GM23338 (cell line): ENCODE results near the gene FDXR. TPM values are rescaled to one million over a fixed set of nuclear protein-coding genes. Genes with fewer than 3 reads are reported as not detected.

Source experiments
- ATAC-seq: fragments of 200-7000 bp; cut with Tn5 transposase; 3 replicates; pipeline ENCODE4 v1.9.1; 2020
- DNase-seq: peaks from one replicate; pipeline ENCODE4 v3.0.0-alpha.2; 2015; ENCODE audit warnings: low spot score
- H2AFZ ChIP-seq: fragments of 200-600 bp; sonication (generic); 2 replicates; pipeline ENCODE4 v1.8.0; 2016; ENCODE audit warnings: antibody characterized with exemption, mild to moderate bottlenecking, moderate library complexity
- H3F3A ChIP-seq: fragments of 200-600 bp; sonication (generic); replicated peaks from 2 replicates; pipeline ENCODE4 v1.8.0; 2017; ENCODE audit warnings: antibody characterized with exemption, mixed run types, low read depth
- H3K27ac ChIP-seq: fragments of 200-600 bp; sonication (generic); 2 replicates; pipeline ENCODE4 v1.6.1; 2016; ENCODE audit warnings: low read depth
- H3K27me3 ChIP-seq: fragments of 200-600 bp; sonication (generic); 2 replicates; pipeline ENCODE4 v1.8.0; 2016; ENCODE audit warnings: mild to moderate bottlenecking, mixed run types, moderate library complexity; ENCODE audit not compliant: insufficient read depth
- H3K36me3 ChIP-seq: fragments of 200-600 bp; sonication (generic); 2 replicates; pipeline ENCODE4 v1.8.0; 2016; ENCODE audit warnings: mild to moderate bottlenecking; ENCODE audit not compliant: insufficient read depth
- H3K4me1 ChIP-seq: fragments of 200-600 bp; sonication (generic); 2 replicates; pipeline ENCODE4 v1.8.0; 2016; ENCODE audit warnings: mild to moderate bottlenecking, moderate library complexity; ENCODE audit not compliant: insufficient read depth
- H3K4me2 ChIP-seq: fragments of 200-600 bp; sonication (generic); 2 replicates; pipeline ENCODE4 v1.7.1; 2017; ENCODE audit warnings: mixed run types
- H3K4me3 ChIP-seq: fragments of 200-600 bp; sonication (generic); 2 replicates; pipeline ENCODE4 v1.6.1; 2016; ENCODE audit warnings: mixed run types
- H3K79me2 ChIP-seq: fragments of 200-600 bp; sonication (generic); replicated peaks from 2 replicates; pipeline ENCODE4 v1.8.0; 2017; ENCODE audit warnings: mild to moderate bottlenecking; ENCODE audit not compliant: insufficient read depth
- H3K9me2 ChIP-seq: fragments of 200-600 bp; sonication (generic); 2 replicates; pipeline ENCODE4 v1.8.0; 2017; ENCODE audit not compliant: insufficient read depth
- H4K20me1 ChIP-seq: fragments of 200-600 bp; sonication (generic); replicated peaks from 2 replicates; pipeline ENCODE4 v1.8.0; 2017; ENCODE audit warnings: mild to moderate bottlenecking; ENCODE audit not compliant: insufficient read depth
- H3K27ac Mint-ChIP-seq: 2 replicates; pipeline ENCODE4 v1.8.0; 2020; ENCODE audit warnings: inconsistent platforms, mild to moderate bottlenecking, moderate library complexity, mixed read lengths
- H3K27me3 Mint-ChIP-seq: 3 replicates; pipeline ENCODE4 v1.8.0; 2022; ENCODE audit warnings: low read depth, mild to moderate bottlenecking, moderate library complexity, mixed read lengths, inconsistent platforms; ENCODE audit not compliant: insufficient read depth, poor library complexity
- H3K36me3 Mint-ChIP-seq: 3 replicates; pipeline ENCODE4 v1.8.0; 2021; ENCODE audit warnings: low read depth, mild to moderate bottlenecking, inconsistent platforms, moderate library complexity, mixed read lengths
- H3K4me1 Mint-ChIP-seq: 3 replicates; pipeline ENCODE4 v1.8.0; 2020; ENCODE audit warnings: mild to moderate bottlenecking, inconsistent platforms, mixed read lengths
- H3K4me3 Mint-ChIP-seq: 3 replicates; pipeline ENCODE4 v1.8.0; 2021; ENCODE audit warnings: moderate library complexity, mild to moderate bottlenecking, inconsistent platforms, mixed read lengths
- H3K9me3 Mint-ChIP-seq: 3 replicates; pipeline ENCODE4 v1.8.0; 2020; ENCODE audit warnings: moderate library complexity, mild to moderate bottlenecking, inconsistent platforms, mixed read lengths
- EZH2 ChIP-seq: fragments of 200-600 bp; sonication (generic); IDR thresholded peaks from one replicate; pipeline ENCODE4 v1.8.0; 2017; ENCODE audit warnings: antibody characterized with exemption, mild to moderate bottlenecking, low read depth; ENCODE audit not compliant: unreplicated experiment
- EZH2phosphoT487 ChIP-seq: fragments of 200-600 bp; sonication (generic); IDR thresholded peaks from one replicate; pipeline ENCODE4 v1.8.1; 2018; ENCODE audit warnings: antibody characterized with exemption; ENCODE audit not compliant: unreplicated experiment
- NANOG ChIP-seq: IDR thresholded peaks from 2 replicates; pipeline ENCODE4 v1.6.1; 2016; ENCODE audit warnings: antibody characterized with exemption, borderline replicate concordance
- POLR2AphosphoS5 ChIP-seq: IDR thresholded peaks from 2 replicates; pipeline ENCODE4 v1.6.1; 2016; ENCODE audit warnings: antibody characterized with exemption, low read depth
- STAT1 ChIP-seq: IDR thresholded peaks from one replicate; pipeline ENCODE4 v1.6.1; 2016; ENCODE audit warnings: antibody characterized with exemption; ENCODE audit not compliant: unreplicated experiment
- ZNF114 ChIP-seq: fragments of 250-450 bp; sonication (Bioruptor Pico); IDR thresholded peaks from 2 replicates; pipeline ENCODE4 v1.5.0; 2020; ENCODE audit warnings: mild to moderate bottlenecking, moderate library complexity
- ZNF331 ChIP-seq: fragments of 250-450 bp; sonication (Bioruptor Pico); IDR thresholded peaks from 2 replicates; pipeline ENCODE4 v1.5.0; 2020; ENCODE audit warnings: low read depth, mild to moderate bottlenecking, moderate library complexity
- polyA plus RNA-seq: library from polyadenylated mRNA; unstranded; fragments of >200 nt; fragmentation: Nextera tagmentation; extraction: Ambion mirVana; gene quantifications from 2 replicates; pipeline ENCODE4 v1.2.1, GENCODE V29; 2016
- total RNA-seq: library from RNA; depleted of rRNA; stranded (reverse); fragments of >200 nt; shearing (Covaris generic); gene quantifications from 2 replicates; pipeline ENCODE4 v1.2.3, GENCODE V29; 2014
- TF ChIP-seq, protein P1 (sequence below): fragments of 250-450 bp; sonication (Bioruptor Pico); IDR thresholded peaks from 2 replicates; pipeline ENCODE4 v1.5.0; 2020; ENCODE audit warnings: mild to moderate bottlenecking, moderate library complexity
- TF ChIP-seq, protein P2 (sequence below): IDR thresholded peaks from 2 replicates; pipeline ENCODE4 v1.6.1; 2016; ENCODE audit warnings: antibody characterized with exemption

The FDXR gene
- total and polyA plus RNA-seq, 2 experiments from 2014 or later = 21.7 to 33.1 TPM

DNA sequence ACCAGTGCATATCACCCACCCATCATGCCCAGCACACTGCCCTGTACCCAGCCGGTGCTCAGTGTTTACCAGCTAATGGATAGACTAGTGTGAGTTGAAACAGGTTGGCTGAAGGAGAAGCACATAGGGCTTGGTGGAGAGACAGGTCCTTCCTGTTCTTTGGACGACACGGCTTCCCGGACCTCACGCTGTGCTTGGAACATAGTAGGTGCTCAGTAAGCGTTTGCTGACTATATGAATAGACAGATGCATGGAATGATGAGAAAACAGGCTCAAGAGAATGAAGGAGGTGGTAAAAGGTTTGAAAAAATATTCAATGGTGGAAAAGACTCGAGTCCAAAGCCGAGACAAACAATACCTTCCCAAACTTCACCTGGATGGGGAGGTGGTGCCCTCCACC lies 27.4 kb upstream of the FDXR start (continued):
- TF ChIP-seq, protein P1, sequence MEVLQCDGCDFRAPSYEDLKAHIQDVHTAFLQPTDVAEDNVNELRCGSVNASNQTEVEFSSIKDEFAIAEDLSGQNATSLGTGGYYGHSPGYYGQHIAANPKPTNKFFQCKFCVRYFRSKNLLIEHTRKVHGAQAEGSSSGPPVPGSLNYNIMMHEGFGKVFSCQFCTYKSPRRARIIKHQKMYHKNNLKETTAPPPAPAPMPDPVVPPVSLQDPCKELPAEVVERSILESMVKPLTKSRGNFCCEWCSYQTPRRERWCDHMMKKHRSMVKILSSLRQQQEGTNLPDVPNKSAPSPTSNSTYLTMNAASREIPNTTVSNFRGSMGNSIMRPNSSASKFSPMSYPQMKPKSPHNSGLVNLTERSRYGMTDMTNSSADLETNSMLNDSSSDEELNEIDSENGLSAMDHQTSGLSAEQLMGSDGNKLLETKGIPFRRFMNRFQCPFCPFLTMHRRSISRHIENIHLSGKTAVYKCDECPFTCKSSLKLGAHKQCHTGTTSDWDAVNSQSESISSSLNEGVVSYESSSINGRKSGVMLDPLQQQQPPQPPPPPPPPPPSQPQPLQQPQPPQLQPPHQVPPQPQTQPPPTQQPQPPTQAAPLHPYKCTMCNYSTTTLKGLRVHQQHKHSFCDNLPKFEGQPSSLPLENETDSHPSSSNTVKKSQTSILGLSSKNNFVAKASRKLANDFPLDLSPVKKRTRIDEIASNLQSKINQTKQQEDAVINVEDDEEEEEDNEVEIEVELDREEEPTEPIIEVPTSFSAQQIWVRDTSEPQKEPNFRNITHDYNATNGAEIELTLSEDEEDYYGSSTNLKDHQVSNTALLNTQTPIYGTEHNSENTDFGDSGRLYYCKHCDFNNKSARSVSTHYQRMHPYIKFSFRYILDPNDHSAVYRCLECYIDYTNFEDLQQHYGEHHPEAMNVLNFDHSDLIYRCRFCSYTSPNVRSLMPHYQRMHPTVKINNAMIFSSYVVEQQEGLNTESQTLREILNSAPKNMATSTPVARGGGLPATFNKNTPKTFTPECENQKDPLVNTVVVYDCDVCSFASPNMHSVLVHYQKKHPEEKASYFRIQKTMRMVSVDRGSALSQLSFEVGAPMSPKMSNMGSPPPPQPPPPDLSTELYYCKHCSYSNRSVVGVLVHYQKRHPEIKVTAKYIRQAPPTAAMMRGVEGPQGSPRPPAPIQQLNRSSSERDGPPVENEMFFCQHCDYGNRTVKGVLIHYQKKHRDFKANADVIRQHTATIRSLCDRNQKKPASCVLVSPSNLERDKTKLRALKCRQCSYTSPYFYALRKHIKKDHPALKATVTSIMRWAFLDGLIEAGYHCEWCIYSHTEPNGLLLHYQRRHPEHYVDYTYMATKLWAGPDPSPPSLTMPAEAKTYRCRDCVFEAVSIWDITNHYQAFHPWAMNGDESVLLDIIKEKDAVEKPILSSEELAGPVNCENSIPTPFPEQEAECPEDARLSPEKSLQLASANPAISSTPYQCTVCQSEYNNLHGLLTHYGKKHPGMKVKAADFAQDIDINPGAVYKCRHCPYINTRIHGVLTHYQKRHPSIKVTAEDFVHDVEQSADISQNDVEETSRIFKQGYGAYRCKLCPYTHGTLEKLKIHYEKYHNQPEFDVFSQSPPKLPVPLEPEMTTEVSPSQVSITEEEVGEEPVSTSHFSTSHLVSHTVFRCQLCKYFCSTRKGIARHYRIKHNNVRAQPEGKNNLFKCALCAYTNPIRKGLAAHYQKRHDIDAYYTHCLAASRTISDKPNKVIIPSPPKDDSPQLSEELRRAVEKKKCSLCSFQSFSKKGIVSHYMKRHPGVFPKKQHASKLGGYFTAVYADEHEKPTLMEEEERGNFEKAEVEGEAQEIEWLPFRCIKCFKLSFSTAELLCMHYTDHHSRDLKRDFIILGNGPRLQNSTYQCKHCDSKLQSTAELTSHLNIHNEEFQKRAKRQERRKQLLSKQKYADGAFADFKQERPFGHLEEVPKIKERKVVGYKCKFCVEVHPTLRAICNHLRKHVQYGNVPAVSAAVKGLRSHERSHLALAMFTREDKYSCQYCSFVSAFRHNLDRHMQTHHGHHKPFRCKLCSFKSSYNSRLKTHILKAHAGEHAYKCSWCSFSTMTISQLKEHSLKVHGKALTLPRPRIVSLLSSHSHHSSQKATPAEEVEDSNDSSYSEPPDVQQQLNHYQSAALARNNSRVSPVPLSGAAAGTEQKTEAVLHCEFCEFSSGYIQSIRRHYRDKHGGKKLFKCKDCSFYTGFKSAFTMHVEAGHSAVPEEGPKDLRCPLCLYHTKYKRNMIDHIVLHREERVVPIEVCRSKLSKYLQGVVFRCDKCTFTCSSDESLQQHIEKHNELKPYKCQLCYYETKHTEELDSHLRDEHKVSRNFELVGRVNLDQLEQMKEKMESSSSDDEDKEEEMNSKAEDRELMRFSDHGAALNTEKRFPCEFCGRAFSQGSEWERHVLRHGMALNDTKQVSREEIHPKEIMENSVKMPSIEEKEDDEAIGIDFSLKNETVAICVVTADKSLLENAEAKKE = no peak
- TF ChIP-seq ZNF114 (no peak), NANOG (no peak), POLR2AphosphoS5 (no peak), EZH2phosphoT487 (no peak), ZNF331 (CRISPR knock-in tag) (no peak)

DNA sequence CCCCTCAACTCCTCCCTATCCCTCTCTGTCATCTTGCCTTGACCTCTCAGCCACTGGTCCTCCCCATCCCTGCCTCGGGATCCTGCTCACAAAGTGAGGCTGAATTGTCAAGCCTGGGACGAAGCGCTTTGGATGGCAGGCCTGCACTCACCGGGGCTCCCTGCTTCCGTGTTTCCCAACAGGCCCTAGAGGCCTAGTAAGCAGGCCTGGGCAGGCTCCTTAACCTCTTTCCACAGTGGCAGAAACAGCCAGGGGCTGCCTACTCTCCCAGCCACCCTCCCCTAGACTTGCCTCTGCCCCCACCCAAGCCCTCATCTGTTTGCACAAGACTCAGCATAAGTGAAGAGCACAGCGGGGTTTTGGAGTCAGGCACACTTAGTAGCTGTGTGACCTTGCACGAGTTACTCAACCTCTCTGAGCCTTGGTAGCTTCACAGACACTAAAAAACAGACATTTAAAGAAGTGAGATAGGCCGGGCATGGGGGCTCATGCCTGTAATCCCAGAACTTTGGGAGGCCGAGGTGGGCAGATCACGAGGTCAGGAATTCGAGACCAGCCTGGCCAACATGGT lies 25.7 kb upstream of the FDXR start:
- H3K9me2 ChIP-seq = no peaks in the 10 kb centered on the region
- no peak overlapping the region for H3K27ac ChIP-seq
- Mint-ChIP-seq H3K27me3 (peaks cover 29% of the 10 kb centered on the region), H3K4me1 (peaks cover 7% of the 10 kb centered on the region; the same call in 2 of the 3 replicates), H3K36me3 (no peaks in the 10 kb centered on the region), H3K9me3 (no peaks in the 10 kb centered on the region), H3K4me3 (no peak overlapping the region), H3K27ac (no peak overlapping the region)
- ATAC-seq (no peak), DNase-seq (no peak)
- H3K36me3 ChIP-seq = no peaks in the 10 kb centered on the region
- H3K4me2 ChIP-seq = no peak overlapping the region
- peaks cover 40% of the 10 kb centered on the region for H3K27me3 ChIP-seq
- H4K20me1 ChIP-seq = no peaks in the 10 kb centered on the region
- H2AFZ ChIP-seq = no peak overlapping the region
- H3K4me3 ChIP-seq = no peak overlapping the region
- H3K79me2 ChIP-seq = no peaks in the 10 kb centered on the region
- no peaks in the 10 kb centered on the region for H3K4me1 ChIP-seq
- H3F3A ChIP-seq = no peaks in the 10 kb centered on the region
- no peak for TF ChIP-seq POLR2AphosphoS5
- TF ChIP-seq STAT1 = no peak
- TF ChIP-seq, protein P2, sequence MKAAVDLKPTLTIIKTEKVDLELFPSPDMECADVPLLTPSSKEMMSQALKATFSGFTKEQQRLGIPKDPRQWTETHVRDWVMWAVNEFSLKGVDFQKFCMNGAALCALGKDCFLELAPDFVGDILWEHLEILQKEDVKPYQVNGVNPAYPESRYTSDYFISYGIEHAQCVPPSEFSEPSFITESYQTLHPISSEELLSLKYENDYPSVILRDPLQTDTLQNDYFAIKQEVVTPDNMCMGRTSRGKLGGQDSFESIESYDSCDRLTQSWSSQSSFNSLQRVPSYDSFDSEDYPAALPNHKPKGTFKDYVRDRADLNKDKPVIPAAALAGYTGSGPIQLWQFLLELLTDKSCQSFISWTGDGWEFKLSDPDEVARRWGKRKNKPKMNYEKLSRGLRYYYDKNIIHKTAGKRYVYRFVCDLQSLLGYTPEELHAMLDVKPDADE = no peak
- TF ChIP-seq, protein P1 = no peak
- TF ChIP-seq EZH2phosphoT487 = no peak
- no peak for TF ChIP-seq EZH2
- TF ChIP-seq NANOG = no peak
